HepG2 (cell line): ENCODE data around the gene BIRC2. TPM values are rescaled to one million over a fixed set of nuclear protein-coding genes. Genes with fewer than 3 reads are reported as not detected.

ENCODE experiments used
- AGO1 ChIP-seq: fragments of 200-400 bp; formaldehyde crosslinking; IDR thresholded peaks from 2 replicates; pipeline ENCODE4 v1.6.1; 2017; ENCODE audit warnings: mild to moderate bottlenecking, low read depth, low read length, moderate library complexity; ENCODE audit not compliant: poor library complexity, severe bottlenecking
- ELF3 ChIP-seq: IDR thresholded peaks from 2 replicates; pipeline ENCODE4 v1.6.1; 2016; ENCODE audit warnings: missing genetic modification reagents, missing compliant biosample characterization
- FOXP1 ChIP-seq, 2 experiments: fragments of 450-650 bp in 1 of 2; IDR thresholded peaks; 2 replicates each; pipeline ENCODE4 v1.6.1; 2017 to 2018; ENCODE audit warnings: antibody characterized with exemption in 1 of 2
- HOXA3 ChIP-seq: sonication (generic); formaldehyde crosslinking; IDR thresholded peaks from 2 replicates; pipeline ENCODE4 v1.5.0; 2020; ENCODE audit warnings: missing genetic modification reagents
- HOXA7 ChIP-seq: sonication (generic); formaldehyde crosslinking; IDR thresholded peaks from 2 replicates; pipeline ENCODE4 v1.8.1; 2022; ENCODE audit warnings: mild to moderate bottlenecking, missing genetic modification reagents, moderate library complexity
- NFRKB ChIP-seq: fragments of 450-650 bp; IDR thresholded peaks from 2 replicates; pipeline ENCODE4 v1.6.1; 2017
- PCBP2 ChIP-seq: fragments of 200-400 bp; formaldehyde crosslinking; optimal IDR thresholded peaks from 2 replicates; pipeline ENCODE3; 2018; ENCODE audit warnings: low read length, low read depth; ENCODE audit not compliant: poor library complexity, severe bottlenecking
- PHF5A ChIP-seq: IDR thresholded peaks from one replicate; pipeline ENCODE4 v1.6.1; 2018; ENCODE audit warnings: low read depth, missing genetic modification reagents; ENCODE audit not compliant: unreplicated experiment
- SAFB2 ChIP-seq: sonication (generic); formaldehyde crosslinking; IDR thresholded peaks from 2 replicates; pipeline ENCODE4 v1.5.1; 2020; ENCODE audit warnings: missing genetic modification reagents, low read depth, mild to moderate bottlenecking, borderline replicate concordance
- SMAD3 ChIP-seq: sonication (generic); formaldehyde crosslinking; IDR thresholded peaks from 2 replicates; pipeline ENCODE4 v1.4.0; 2020; ENCODE audit warnings: missing genetic modification reagents
- TGIF2 ChIP-seq: IDR thresholded peaks from 2 replicates; pipeline ENCODE4 v1.6.1; 2016; ENCODE audit warnings: control low read depth, missing compliant biosample characterization
- TOE1 ChIP-seq: sonication (generic); formaldehyde crosslinking; IDR thresholded peaks from 2 replicates; pipeline ENCODE4 v1.4.0; 2020; ENCODE audit warnings: mild to moderate bottlenecking, missing genetic modification reagents
- ZNF124 ChIP-seq: sonication (generic); formaldehyde crosslinking; IDR thresholded peaks from 2 replicates; pipeline ENCODE4 v1.4.0; 2020; ENCODE audit warnings: missing genetic modification reagents
- ZNF274 ChIP-seq: sonication (generic); formaldehyde crosslinking; IDR thresholded peaks from 2 replicates; pipeline ENCODE4 v1.5.1; 2020; ENCODE audit warnings: mild to moderate bottlenecking, missing genetic modification reagents
- ZNF562 ChIP-seq: sonication (generic); formaldehyde crosslinking; IDR thresholded peaks from 2 replicates; pipeline ENCODE4 v1.8.0; 2022; ENCODE audit warnings: missing genetic modification reagents, borderline replicate concordance
- ZNF614 ChIP-seq: IDR thresholded peaks from 2 replicates; pipeline ENCODE4 v1.6.1; 2018; ENCODE audit warnings: missing biosample characterization, missing genetic modification reagents, inconsistent platforms, borderline replicate concordance
- ZNF841 ChIP-seq: sonication (generic); formaldehyde crosslinking; IDR thresholded peaks from 2 replicates; pipeline ENCODE4 v1.8.1; 2023; ENCODE audit warnings: missing genetic modification reagents, borderline replicate concordance
- polyA plus RNA-seq, 8 experiments: library from polyadenylated mRNA; depleted of rRNA in 3 of 8; stranded (reverse) in 7 of 8; unstranded in 1 of 8; fragments of >200 nt; fragmentation: Illumina TruSeq in 4 of 8; extraction: Trizol in 4 of 8; gene quantifications; 2 replicates each; pipeline versions ENCODE4 v1.2.1 to v1.2.3, GENCODE V29; 2011 to 2016; ENCODE audit warnings: low read depth in 4 of 8, missing spikeins in 1 of 8, mixed read lengths in 1 of 8; ENCODE audit not compliant: insufficient read depth in 1 of 8
- total RNA-seq, 5 experiments: library from RNA; depleted of rRNA; stranded (reverse); fragments of >200 nt; fragmentation: Illumina TruSeq; extraction: Trizol; gene quantifications; 2 replicates each; pipeline ENCODE4 v1.2.3, GENCODE V29; 2016; ENCODE audit warnings: low read depth in 1 of 5
- TF ChIP-seq, protein P1 (sequence below): IDR thresholded peaks from 2 replicates; pipeline ENCODE4 v1.6.1; 2016; ENCODE audit warnings: mild to moderate bottlenecking
- TF ChIP-seq, protein P2 (sequence below): sonication (generic); formaldehyde crosslinking; IDR thresholded peaks from 2 replicates; pipeline ENCODE4 v1.5.0; 2020; ENCODE audit warnings: missing genetic modification reagents, mild to moderate bottlenecking, borderline replicate concordance
- TF ChIP-seq, protein P3 (sequence below): fragments of 450-650 bp; IDR thresholded peaks from 2 replicates; pipeline ENCODE4 v1.6.1; 2017; ENCODE audit warnings: mild to moderate bottlenecking
- TF ChIP-seq, protein P4 (sequence below): sonication (generic); formaldehyde crosslinking; IDR thresholded peaks from 2 replicates; pipeline ENCODE4 v1.4.0; 2020; ENCODE audit warnings: missing genetic modification reagents
- TF ChIP-seq, protein P5 (sequence below): sonication (generic); formaldehyde crosslinking; IDR thresholded peaks from 2 replicates; pipeline ENCODE4 v1.4.0; 2020; ENCODE audit warnings: missing genetic modification reagents
- TF ChIP-seq, protein P6 (sequence below): IDR thresholded peaks from 2 replicates; pipeline ENCODE4 v1.6.1; 2016; ENCODE audit warnings: mild to moderate bottlenecking, missing biosample characterization, missing genetic modification reagents

The BIRC2 gene
- total and polyA plus RNA-seq, 2 of the 13 experiments (the other 11 are each of a cell fraction or from before 2014, with no cell fraction given) = 61.7 to 62.2 TPM

DNA sequence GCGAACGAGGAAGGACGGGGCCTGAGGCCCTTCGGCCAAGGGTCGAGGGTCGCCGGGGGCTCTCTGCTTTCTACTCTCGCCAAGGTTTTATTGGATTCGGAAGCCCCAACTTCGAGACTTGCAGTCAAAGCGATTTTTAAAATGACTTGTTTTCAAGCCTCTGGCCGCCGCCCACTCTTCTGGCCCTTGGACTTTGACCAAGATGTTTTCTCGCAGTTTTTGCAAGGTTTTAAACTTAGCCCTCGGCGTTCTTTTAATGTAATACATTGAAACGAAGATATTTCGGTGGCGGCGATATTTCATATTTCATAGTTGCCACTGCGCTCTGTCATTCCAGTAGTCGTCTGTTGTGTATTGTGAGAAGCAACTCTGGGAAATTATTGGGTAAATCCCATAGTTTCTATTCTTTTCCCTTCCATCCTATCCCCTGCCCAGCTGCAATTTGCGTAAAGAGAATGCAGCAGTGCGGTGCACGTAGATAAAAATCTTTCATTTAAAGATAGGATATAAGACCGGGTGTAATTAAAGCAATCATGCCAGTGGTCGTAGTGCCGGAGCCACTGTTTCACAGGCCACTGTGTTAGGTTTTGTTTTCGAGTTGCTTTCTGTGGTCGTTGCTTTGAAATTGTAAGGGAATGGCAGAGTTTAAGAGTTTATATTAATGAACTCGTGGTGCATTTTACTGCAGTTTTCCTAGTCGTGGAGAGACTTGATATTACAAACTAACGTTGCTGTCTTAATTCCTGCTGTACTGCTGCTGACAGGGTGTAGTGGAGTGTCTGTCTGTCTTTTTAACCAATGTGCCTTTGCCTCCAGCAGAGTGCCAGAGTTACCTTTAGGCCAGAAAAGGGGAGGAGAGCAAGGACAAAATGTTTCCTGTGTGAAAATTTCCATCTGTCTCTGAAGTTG, 702 bp downstream of the BIRC2 start (continued):
- TF ChIP-seq ZNF562 (CRISPR knock-in tag) (no peak), ZNF124 (CRISPR knock-in tag) (no peak), SAFB2 (no peak), NFRKB (no peak), ELF3 (CRISPR knock-in tag) (peak; percentile 31; the same call in 1 of the 2 replicates), TGIF2 (no peak), HOXA3 (CRISPR knock-in tag) (no peak), ZNF614 (CRISPR knock-in tag) (no peak; the same call in 1 of the 2 replicates), TOE1 (CRISPR knock-in tag) (no peak), PCBP2 (no peak), AGO1 (no peak), ZNF841 (CRISPR knock-in tag) (no peak), SMAD3 (CRISPR knock-in tag) (no peak), ZNF274 (CRISPR knock-in tag) (no peak), HOXA7 (CRISPR knock-in tag) (no peak), FOXP1 (IDR thresholded peaks at IDR 0.05) (no peak), FOXP1 (CRISPR knock-in tag; IDR thresholded peaks at IDR 0.05) (no peak), PHF5A (CRISPR knock-in tag) (no peak)
- TF ChIP-seq, protein P1, sequence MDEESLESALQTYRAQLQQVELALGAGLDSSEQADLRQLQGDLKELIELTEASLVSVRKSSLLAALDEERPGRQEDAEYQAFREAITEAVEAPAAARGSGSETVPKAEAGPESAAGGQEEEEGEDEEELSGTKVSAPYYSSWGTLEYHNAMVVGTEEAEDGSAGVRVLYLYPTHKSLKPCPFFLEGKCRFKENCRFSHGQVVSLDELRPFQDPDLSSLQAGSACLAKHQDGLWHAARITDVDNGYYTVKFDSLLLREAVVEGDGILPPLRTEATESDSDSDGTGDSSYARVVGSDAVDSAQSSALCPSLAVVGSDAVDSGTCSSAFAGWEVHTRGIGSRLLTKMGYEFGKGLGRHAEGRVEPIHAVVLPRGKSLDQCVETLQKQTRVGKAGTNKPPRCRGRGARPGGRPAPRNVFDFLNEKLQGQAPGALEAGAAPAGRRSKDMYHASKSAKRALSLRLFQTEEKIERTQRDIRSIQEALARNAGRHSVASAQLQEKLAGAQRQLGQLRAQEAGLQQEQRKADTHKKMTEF (CRISPR knock-in tag) = peak; percentile 59; the same call in 1 of the 2 replicates
- TF ChIP-seq, protein P2, sequence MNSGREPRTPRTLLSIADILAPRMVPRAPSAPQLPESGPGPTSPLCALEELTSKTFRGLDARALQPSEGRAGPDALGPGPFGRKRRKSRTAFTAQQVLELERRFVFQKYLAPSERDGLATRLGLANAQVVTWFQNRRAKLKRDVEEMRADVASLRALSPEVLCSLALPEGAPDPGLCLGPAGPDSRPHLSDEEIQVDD (CRISPR knock-in tag) = no peak
- TF ChIP-seq, protein P3, sequence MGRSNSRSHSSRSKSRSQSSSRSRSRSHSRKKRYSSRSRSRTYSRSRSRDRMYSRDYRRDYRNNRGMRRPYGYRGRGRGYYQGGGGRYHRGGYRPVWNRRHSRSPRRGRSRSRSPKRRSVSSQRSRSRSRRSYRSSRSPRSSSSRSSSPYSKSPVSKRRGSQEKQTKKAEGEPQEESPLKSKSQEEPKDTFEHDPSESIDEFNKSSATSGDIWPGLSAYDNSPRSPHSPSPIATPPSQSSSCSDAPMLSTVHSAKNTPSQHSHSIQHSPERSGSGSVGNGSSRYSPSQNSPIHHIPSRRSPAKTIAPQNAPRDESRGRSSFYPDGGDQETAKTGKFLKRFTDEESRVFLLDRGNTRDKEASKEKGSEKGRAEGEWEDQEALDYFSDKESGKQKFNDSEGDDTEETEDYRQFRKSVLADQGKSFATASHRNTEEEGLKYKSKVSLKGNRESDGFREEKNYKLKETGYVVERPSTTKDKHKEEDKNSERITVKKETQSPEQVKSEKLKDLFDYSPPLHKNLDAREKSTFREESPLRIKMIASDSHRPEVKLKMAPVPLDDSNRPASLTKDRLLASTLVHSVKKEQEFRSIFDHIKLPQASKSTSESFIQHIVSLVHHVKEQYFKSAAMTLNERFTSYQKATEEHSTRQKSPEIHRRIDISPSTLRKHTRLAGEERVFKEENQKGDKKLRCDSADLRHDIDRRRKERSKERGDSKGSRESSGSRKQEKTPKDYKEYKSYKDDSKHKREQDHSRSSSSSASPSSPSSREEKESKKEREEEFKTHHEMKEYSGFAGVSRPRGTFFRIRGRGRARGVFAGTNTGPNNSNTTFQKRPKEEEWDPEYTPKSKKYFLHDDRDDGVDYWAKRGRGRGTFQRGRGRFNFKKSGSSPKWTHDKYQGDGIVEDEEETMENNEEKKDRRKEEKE = no peak
- TF ChIP-seq, protein P4, sequence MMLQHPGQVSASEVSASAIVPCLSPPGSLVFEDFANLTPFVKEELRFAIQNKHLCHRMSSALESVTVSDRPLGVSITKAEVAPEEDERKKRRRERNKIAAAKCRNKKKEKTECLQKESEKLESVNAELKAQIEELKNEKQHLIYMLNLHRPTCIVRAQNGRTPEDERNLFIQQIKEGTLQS (CRISPR knock-in tag) = no peak
- TF ChIP-seq, protein P5, sequence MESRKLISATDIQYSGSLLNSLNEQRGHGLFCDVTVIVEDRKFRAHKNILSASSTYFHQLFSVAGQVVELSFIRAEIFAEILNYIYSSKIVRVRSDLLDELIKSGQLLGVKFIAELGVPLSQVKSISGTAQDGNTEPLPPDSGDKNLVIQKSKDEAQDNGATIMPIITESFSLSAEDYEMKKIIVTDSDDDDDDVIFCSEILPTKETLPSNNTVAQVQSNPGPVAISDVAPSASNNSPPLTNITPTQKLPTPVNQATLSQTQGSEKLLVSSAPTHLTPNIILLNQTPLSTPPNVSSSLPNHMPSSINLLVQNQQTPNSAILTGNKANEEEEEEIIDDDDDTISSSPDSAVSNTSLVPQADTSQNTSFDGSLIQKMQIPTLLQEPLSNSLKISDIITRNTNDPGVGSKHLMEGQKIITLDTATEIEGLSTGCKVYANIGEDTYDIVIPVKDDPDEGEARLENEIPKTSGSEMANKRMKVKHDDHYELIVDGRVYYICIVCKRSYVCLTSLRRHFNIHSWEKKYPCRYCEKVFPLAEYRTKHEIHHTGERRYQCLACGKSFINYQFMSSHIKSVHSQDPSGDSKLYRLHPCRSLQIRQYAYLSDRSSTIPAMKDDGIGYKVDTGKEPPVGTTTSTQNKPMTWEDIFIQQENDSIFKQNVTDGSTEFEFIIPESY (CRISPR knock-in tag) = no peak
- TF ChIP-seq, protein P6, sequence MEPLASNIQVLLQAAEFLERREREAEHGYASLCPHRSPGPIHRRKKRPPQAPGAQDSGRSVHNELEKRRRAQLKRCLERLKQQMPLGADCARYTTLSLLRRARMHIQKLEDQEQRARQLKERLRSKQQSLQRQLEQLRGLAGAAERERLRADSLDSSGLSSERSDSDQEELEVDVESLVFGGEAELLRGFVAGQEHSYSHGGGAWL (CRISPR knock-in tag) = 0 out of 2 replicates have a peak, but pooled peaks have one; percentile 14
